ENCODE data around the gene QPRT.
"Not testable (repeated sequence)": the region's sequence is repeated elsewhere in the genome, so short reads cannot be mapped to it uniquely, and the experiment has no call there.

The QPRT gene

DNA sequence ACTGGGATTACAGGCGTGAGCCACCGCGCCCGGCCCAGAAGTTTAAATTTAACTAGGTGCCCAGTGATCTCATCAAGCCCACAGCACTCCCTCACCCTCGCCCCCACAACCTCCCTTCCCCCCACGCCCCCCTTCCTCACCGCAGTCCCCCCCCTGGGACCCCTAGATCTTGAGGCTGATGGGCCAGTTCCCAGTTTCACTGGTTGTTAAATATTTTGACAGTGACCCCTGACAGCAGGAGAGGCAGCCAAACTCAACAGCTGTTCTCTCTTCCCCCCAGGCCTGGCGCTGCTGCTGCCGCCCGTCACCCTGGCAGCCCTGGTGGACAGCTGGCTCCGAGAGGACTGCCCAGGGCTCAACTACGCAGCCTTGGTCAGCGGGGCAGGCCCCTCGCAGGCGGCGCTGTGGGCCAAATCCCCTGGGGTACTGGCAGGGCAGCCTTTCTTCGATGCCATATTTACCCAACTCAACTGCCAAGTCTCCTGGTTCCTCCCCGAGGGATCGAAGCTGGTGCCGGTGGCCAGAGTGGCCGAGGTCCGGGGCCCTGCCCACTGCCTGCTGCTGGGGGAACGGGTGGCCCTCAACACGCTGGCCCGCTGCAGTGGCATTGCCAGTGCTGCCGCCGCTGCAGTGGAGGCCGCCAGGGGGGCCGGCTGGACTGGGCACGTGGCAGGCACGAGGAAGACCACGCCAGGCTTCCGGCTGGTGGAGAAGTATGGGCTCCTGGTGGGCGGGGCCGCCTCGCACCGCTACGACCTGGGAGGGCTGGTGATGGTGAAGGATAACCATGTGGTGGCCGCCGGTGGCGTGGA is 15.6 kb downstream of the QPRT start:
- no peak for DNase-seq

DNA sequence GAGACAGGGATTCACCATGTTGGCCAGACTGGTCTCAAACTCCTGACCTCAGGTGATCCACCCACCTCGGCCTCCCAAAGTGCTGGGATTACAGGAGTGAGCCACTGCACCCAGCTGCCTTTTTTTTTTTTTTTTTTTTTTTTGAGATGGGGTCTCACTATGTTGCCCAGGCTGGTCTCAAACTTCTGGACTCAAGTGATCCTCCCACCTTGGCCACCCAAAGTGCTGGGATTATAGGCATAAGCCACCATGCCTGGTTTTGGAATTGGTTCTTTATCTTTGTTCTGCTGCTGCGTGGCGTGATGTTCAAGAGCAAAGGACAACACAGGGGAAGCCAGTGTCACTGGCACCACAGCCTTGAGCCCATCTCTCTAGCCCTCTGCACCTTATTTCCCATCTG is 16.7 kb downstream of the QPRT start:
- not testable (repeated sequence) for DNase-seq

DNA sequence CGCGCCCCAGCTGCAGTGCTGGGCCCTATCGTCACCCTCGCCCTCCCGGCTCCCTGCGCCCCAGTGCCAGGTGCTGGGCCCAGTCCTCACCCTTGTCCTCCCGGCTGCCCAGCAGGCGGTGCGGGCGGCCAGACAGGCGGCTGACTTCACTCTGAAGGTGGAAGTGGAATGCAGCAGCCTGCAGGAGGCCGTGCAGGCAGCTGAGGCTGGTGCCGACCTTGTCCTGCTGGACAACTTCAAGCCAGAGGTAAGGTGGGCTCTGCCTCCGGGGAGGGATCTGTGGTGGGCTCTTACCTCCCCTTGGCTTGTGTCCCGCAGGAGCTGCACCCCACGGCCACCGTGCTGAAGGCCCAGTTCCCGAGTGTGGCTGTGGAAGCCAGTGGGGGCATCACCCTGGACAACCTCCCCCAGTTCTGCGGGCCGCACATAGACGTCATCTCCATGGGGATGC is 17.9 kb downstream of the QPRT start:
- no peak for DNase-seq

DNA sequence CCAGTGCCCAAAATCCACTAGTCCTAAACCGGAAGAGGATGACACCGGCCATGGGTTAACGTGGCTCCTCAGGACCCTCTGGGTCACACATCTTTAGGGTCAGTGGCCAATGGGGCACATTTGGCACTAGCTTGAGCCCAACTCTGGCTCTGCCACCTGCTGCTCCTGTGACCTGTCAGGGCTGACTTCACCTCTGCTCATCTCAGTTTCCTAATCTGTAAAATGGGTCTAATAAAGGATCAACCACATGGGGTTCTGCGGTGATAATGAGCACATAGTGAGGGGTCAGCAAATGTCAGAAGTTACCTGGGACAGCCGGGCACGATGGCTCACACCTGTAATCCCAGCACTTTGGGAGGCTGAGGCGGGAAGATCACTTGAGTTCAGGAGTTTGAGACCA is 18.4 kb downstream of the QPRT start:
- no peak for DNase-seq

DNA sequence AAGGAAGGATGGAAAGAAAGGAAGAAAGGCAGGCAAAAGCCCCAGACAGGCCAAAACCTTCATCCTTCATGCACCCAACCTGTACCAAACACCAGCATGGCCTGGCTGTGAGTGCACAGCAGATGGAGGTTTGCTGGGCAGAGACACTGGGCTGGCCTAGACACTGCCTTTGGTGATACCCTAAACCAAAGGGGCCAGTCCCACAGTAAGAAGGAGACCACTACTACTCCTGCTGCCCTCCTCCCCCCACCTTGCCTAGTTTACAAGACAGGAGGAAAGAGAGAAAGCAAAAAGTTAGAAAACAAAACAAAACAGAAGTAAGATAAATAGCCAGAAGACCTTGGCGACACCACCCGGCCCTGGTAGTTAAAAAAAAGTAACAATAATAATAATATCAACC is 19.1 kb downstream of the QPRT start:
- no peak for DNase-seq

DNA sequence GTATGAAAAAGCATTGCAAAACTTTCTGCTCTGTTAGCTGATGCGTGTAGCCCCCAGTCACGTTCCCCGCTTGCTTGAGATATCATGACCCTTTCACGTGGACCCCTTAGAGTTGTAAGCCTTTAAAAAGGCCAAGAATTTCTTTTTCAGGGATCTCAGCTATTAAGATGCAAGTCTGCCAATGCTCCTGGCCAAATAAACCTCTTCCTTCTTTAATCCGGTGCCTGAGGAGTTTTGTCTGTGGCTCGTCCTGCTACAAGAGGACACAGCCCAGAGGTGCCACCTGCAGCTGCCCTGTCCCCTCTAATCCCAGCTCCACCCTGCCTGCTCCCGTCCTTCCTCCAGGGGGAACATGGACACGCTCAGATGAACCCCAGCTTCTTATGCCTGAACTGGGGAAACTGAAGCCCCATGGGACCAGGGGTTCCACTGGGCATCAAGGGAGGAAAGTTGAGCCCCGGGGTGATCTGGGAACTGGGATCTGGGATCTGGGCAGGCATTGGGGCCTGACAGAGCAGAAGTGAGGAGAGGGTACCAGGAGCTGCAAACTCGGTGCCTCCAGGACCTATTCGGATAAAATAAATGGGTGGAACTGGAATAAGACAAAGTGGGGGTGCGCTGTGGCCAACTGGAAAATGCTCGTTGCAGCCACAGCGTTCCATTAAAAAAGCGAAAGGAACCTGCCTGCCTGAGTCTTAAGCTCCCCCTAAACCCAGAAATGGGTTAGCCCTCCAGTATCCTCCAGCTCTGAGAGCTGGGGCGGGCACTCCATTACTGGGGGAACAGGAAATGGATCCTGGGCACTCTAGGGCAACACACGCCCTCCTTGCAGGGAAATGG is 19.7 kb downstream of the QPRT start:
- DNase-seq = no peak

DNA sequence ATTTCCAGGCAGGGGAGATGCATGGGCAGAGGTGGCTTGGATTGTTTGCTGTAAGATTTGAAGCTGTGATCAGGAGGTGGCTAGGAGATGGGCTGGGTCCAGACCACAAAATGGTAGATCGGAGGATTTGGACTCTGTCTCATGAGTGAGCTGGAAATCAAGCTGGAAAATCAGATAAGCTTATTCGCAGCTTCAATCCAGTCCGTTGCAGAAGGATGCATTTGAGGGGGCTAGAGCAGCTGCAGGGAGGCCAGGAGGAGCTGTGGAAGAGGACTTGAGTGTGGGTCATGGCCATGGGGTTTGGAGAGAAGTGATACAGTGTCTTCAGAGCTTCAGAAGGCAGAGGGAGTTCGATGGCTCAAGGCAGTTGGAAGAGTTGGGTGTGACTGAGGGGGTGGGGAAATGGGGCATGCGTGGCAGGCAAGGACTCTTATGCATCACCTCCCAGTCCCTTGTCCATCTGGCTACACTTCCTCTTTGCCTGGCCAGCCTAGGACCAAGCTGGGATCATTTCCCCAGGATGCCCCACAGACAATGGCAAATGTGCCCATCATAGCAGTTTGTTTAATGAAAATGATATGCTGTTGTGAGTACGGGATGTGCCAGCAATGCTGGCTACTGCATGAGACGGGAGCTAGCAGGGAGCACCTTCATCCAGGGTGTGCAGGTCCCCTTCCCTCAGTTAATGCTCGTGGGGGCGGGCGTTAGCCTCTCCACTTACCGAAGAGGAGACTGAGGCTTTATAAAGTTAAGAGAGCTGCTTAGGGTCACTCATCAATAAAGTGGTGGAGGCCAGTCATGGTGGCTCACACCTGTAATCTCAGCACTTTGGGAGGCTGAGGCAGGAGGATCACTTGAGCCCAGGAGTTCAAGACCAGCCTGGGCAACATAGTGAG is 20.6 kb downstream of the QPRT start:
- DNase-seq = no peak

DNA sequence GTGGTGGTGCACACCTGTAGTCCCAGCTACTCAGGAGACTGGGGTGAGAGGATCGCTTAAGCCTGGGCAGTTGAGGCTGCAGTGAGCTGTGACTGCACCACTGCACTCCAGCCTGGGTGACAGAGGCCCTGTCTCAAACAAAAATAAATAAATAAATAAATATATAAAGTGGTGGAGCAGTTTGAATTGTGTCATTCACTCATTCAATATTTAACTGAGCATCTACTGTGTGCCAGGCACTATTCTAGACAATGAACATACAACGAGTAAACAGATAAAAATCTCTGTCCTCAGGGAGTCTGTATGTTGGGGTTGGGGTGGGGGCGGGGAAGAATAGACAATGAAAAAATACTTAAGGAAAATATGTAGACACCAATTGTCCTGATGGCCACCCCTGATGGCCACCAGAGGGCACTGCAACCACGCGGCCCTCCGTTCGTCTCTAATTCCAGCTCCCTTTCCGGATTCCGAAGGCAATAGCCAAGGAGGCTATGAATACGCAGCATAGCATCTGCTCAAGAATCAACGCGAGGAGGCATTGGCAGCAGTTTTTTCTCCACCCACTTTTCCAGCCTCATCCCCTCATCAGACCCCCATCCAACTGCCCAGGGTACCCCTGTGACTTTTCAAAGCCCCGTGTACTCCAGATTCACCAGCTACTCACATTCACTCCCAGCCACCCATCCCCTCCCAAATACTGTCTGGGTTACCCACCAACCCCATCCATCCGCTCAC is 21.4 kb downstream of the QPRT start:
- peak; percentile 66 to 71 for DNase-seq

DNA sequence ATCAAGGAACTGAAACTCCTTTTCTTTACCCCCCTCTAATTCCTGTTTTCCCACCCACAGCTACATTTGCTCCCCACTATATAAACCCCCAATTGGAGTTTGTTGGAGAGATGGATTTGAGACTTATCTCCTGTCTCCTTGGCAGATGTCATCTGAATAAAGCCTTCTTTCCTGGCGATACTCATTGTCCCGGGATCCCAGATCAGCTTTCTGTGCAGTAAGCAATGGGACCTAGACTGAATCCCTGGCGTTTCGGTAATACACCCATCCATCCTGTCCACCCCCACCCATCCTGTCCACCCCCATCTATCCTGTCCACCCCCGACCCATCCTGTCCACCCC is 22.2 kb downstream of the QPRT start:
- DNase-seq = no peak

DNA sequence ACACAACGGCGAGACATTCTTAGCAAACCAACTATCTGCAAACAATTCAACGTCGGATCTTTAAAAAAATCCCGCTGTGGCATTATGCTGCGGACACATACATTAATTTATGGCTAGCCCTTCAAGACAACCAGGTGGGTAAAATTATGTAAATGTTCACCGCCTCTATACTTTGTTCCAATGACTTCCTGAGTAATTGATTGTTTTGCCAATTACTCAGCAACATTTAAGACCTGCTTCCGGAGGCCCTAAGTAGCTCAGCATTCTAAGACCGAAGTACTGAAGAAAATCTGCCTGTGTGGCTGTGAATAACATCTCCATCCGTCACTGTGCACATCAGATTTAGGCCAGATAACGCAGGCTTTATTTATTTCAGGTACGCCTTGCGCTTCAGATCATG is 23.3 kb downstream of the QPRT start:
- DNase-seq = peak; percentile 15 to 22

DNA sequence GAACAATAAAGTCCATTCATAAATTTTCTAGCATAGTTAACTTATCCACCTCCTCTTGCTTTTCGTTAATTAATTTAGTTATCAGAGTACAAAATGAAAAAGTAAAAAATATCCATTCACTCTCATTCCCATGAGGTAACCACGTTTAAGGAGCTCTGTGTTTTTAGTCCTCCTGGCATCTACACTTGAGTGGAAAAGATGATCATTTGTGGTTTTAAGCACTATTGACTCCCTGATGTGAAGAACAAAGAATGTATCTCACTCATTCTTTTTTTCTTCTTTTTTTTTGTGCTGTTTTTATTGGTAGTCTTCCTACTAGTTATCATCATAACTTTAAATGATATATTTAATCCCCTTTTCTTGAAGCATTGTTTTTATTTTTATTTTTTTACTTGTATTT is 26.1 kb downstream of the QPRT start:
- DNase-seq = no peak

DNA sequence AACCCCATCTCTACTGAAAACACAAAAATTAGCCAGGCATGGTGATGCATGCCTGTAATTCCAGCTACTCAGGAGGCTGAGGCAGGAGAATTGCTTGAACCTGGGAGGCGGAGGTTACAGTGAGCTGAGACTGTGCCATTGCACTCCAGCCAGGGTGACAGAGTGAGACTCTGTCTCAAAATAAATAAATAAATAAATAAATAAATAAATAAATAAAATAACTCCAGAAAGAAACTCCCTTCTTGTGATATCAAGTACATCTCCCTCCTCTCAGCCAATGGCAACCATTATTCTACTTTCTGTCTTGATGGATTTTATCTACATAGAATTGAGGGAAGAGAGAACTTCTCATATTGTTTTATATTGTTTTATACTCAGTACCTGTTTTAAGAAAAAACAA is 28.2 kb downstream of the QPRT start:
- not testable (repeated sequence) for DNase-seq

DNA sequence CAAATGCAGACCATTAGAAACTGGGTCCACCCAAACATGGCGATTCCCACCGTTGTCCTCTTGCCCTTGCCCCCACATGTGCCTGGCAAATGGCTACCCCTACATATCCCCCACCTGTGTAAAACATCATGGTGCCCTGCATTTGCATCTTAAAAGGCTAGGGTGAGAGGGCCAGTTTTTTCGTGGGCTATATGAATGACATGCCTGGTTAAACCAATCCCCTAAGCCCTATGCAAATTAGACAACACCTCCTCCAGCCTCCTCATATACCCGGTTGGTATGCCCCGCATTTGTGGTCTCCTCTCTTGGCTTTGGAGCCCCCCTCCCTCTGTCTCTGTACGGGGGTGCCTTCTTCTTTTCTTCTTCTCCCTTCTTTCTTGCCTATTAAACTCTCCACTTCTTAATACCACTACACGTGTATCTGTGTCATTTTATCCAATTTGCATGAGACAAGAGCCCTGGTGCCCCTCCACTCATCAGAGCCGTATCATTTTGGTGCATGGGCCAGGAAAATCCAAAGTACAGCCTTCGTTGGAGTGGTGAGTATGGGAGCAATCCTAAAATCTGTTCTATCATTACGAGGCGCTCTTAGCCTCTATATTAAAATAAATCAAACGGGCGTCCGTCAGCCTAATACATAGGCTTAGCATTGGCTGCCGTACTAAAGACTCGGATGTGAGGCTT is 30.1 kb downstream of the QPRT start:
- DNase-seq = no peak

DNA sequence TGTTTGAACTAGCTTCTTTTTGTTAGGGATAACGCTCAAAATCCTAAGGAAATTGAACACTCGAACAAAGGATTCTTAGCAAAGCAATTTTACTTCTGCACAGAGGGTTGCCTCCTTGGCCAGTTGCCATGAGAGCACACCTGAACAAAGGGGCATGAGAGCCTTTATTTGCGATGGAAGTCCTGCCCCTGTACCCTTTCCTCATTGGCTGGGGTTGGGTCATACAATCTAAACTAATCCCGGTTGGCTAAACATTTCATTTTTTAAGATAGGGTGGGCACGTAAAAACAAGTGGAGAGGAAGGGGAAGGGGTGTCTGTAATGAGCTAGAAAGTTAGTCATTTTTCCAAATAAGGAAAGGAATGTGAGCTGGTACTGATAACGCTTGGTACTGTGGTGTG is 30.7 kb downstream of the QPRT start:
- DNase-seq = not testable (repeated sequence)

DNA sequence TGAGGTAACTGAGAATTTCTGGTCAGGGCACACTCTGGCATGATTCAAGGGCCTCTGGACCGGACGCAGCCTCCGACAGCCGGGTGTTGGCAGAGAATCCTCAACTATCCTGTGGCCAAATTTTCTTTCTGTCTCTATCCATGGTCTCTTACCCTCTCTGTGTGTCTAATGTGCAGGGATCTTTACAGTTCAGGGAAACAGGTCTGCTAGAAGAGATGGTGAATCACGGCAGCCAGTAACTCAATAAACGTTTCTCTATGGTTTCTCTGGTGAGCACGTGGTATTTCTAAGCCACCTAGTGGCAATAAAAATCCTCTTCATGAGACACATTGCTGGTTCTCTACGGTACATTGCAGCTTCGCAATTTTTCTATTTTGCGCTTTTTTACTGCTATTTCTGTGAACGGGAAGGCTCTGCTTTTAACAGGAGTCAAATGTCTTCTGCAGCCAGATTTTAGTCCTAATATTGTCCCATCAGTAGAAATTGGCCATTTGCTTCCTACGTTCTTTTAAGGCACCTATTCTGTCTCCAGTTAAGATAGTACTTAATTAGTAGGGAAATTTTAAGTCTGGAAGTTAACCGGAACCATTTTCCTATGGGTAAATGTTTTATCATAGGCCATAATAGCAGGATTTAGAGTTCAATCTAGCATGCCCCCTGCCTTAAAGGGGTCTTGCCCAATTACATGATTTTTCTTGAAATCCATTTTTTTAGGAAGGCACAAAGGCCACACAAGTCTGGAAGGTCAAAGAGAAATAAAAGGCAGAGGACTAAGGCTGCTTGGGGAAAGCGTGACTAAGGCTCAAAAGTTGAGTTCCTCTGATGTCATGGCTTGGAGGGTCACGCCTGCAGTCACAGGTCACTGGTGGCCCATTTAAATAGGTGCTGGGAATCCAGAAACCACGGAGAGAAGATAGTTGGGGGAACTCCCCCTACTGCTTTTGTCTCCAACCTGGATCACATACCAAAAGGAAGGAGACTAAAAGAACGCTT is 31.5 kb downstream of the QPRT start:
- peak; percentile 36 to 51 for DNase-seq

DNA sequence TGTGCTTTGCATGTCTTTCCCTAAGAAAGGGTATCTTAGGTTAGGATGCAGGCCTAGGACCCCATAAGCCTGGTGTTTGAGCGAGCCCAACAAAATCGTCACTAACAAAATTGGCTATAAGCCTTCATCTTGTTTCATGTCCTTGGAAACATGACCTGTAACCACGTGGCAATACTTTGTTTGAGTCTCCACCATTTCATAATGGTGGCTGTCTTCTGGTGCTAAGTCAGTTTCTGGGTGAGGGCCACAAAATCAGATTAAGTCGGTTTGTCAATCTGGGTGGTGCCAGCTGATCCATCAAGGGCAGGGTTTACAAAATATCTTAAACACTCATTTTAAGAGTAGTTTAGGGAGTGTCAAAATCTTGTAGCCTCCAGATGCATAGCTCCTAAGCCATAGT is 33.8 kb downstream of the QPRT start:
- no peak for DNase-seq

DNA sequence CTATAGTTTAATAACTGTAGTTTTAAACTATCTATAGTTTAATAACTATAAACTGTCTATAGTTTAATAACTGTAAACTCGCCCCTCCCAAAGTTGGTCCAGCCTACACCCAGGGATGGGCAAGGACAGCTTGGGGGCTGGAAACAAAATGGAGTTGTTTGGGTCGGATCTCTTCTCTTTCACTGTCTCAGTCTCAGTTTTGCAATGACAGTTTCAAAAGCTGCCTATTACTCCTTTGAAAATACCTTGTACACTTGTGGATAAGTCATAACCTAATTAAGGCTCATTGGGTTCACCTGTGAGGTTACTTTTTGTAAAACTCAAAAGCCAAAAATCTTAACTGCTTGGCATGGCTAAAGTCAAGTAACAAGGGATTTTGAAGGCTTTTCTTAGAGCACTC is 35.4 kb downstream of the QPRT start:
- DNase-seq = no peak

DNA sequence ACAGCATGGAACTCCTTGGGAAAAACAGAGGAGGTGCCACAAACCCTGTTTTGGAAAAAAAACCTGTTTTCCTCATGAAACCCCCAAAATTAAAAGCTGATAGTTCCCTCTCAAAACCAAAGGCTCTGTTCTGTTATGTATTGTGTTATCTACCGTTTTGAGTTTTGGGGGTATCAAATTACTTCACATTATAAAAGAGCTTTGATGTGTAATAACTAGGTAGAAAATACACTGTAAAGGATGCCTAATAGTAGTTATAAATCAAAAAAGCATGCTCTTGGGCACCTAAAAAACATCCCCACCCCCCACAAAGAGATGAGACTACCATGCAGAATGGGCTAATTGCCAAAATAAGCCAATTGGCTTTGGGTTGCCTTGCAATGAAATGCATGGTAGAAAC is 36.0 kb downstream of the QPRT start:
- no peak for DNase-seq

DNA sequence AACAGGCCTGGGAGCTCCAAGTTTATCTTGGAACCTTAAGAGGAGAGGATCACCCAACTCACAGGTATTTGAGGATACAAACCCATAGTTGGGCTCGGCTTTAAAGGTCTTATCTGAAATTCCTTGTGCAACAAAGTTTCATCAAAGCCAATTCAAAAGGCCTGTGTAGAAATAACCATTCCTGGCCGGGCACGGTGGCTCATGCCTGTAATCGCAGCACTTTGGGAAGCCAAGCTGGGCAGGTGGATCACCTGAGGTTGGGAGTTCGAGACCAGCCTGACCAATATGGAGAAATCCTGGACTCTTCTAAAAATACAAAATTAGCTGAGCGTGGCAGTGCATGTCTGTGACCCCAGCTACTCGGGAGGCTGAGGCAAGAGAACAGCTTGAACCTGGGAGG is 38.1 kb downstream of the QPRT start:
- no peak for DNase-seq

DNA sequence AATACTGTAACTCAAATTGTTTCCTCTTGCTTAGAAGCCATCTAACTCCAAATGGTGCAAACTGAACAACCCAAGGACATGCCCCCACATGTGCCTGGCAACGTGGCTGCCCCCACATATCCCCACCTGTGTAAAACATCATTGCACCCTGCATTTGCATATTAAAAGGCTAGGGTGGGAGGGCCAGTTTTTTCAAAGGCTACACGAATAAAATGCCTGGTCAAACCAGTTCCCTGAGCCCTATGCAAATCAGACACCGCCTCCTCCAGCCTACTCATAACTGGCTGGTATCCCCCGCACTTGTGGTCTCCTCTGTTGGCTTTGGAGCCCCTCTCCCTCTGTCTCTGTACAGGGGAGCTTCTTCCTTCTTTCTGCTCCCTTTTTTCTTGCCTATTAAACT is 40.1 kb downstream of the QPRT start:
- no peak for DNase-seq

DNA sequence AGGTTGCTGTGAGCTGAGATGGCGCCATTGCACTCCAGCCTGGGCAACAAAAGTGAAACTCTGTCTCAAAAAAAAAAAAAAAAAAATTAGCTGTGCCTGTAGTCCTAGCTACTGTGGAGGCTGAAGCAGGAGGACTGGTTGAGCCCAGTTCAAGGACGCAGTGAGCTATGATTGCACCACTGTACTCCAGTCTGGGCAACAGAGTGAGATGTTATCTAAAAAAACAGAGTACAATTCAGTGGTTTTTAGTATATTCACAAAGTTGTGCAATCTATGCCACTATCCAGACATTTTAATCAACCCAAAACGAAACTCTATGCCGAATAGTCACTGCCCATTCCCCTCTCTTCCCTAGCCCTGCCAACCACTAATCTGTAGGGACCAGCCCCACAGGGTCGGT is 41.7 kb downstream of the QPRT start:
- no peak for DNase-seq

All from activated CD4-positive, alpha-beta T cell treated with anti-CD3 and anti-CD28 coated beads for 4 hours (primary cell).